Tibial nerve (tissue), 4 donors: ENCODE results near the gene TUBB4A. TPM values are rescaled to one million over a fixed set of nuclear protein-coding genes. Genes with fewer than 3 reads are reported as not detected.
A peak's percentile ranks its signal among the peaks of the same experiment; 100 is the strongest.

ENCODE experiments used
- DNase-seq, 2 donors: peaks; one replicate each; pipeline ENCODE4 v3.0.0-alpha.2; 2019; ENCODE audit warnings: low spot score in 2 of 2
- H3K27ac ChIP-seq, 4 donors: fragments of 200-600 bp; sonication (generic) in 3 of 4; one replicate each; pipeline ENCODE4 v1.5.1; 2017 to 2019; ENCODE audit warnings: mild to moderate bottlenecking in 1 of 4
- H3K27me3 ChIP-seq, 2 donors: fragments of 200-600 bp; sonication (generic) in 1 of 2; one replicate each; pipeline versions ENCODE4 v1.5.1 to v1.6.0; 2017 to 2019
- H3K36me3 ChIP-seq, 3 donors: fragments of 200-600 bp; sonication (generic); one replicate each; pipeline ENCODE4 v1.5.1; 2018 to 2019
- H3K4me1 ChIP-seq, 4 donors: fragments of 200-600 bp; sonication (generic) in 3 of 4; one replicate each; pipeline ENCODE4 v1.5.1; 2017 to 2019
- H3K4me3 ChIP-seq, 4 donors: fragments of 200-600 bp; sonication (generic) in 3 of 4; one replicate each; pipeline ENCODE4 v1.5.1; 2017 to 2019; ENCODE audit warnings: mild to moderate bottlenecking in 1 of 4, moderate library complexity in 1 of 4
- H3K9me3 ChIP-seq, 4 donors: fragments of 200-600 bp; sonication (generic) in 3 of 4; one replicate each; pipeline ENCODE4 v1.5.1; 2017 to 2019
- EP300 ChIP-seq, 2 donors: sonication (generic); formaldehyde crosslinking; IDR thresholded peaks; one replicate each; pipeline ENCODE4 v1.6.1; 2017; ENCODE audit warnings: antibody characterized with exemption in 2 of 2, mild to moderate bottlenecking in 1 of 2
- POLR2A ChIP-seq, 2 donors: fragments of 450-650 bp; IDR thresholded peaks; one replicate each; pipeline ENCODE4 v1.6.1; 2017; ENCODE audit warnings: antibody characterized with exemption in 2 of 2, mild to moderate bottlenecking in 2 of 2, moderate library complexity in 2 of 2
- WGBS, 2 donors: methylation state at CpG; one replicate each; pipeline ENCODE4 v1.1.5; 2018; 5-methylcytosine and 5-hydroxymethylcytosine counted together
- total RNA-seq, 4 donors: library from RNA; depleted of rRNA; stranded (reverse); fragments of >200 nt; gene quantifications; one replicate each; pipeline ENCODE4 v1.1.0, GENCODE V29; 2016
- TF ChIP-seq, protein P1 (sequence below), 5 experiments: fragments of 200-600 bp in 3 of 5; fragments of 450-650 bp in 2 of 5; sonication (generic) in 3 of 5; IDR thresholded peaks; one replicate each; pipeline ENCODE4 v1.5.1; 2016 to 2019; ENCODE audit warnings: antibody characterized with exemption in 5 of 5, mild to moderate bottlenecking in 3 of 5, moderate library complexity in 2 of 5

Gene TUBB4A
- total RNA-seq, 4 donors from 2014 or later = 10.8 to 31.0 (median 22.1) TPM

DNA sequence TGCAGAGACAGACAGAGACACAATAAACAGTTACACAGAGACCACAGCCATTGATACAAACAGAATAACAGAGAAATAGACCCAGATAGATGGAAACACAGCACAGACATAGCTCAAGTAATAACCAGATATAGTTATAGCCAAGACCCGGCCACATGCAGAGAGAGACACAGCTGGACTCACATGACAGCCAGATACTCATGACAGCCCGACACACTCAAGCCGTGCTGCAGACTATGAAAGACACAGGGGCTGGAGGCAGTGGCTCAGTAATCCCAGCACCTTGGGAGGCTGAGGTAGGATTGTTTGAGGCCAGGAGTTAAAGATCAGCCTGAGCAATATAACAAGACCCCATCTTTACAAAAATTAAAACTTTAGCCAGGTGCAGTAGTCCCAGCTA, 18.9 kb downstream of the TUBB4A start:
- Histone ChIP-seq H3K27ac (no peak overlapping the region), H3K36me3 (no peaks in the 10 kb centered on the region), H3K4me1 (no peaks in the 10 kb centered on the region), H3K9me3 (no peaks in the 10 kb centered on the region), H3K27me3 (peaks cover 0 to 10% of the 10 kb centered on the region in 2 donors), H3K4me3 (no peak overlapping the region)
- TF ChIP-seq, protein P1, sequence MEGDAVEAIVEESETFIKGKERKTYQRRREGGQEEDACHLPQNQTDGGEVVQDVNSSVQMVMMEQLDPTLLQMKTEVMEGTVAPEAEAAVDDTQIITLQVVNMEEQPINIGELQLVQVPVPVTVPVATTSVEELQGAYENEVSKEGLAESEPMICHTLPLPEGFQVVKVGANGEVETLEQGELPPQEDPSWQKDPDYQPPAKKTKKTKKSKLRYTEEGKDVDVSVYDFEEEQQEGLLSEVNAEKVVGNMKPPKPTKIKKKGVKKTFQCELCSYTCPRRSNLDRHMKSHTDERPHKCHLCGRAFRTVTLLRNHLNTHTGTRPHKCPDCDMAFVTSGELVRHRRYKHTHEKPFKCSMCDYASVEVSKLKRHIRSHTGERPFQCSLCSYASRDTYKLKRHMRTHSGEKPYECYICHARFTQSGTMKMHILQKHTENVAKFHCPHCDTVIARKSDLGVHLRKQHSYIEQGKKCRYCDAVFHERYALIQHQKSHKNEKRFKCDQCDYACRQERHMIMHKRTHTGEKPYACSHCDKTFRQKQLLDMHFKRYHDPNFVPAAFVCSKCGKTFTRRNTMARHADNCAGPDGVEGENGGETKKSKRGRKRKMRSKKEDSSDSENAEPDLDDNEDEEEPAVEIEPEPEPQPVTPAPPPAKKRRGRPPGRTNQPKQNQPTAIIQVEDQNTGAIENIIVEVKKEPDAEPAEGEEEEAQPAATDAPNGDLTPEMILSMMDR (IDR thresholded peaks at IDR 0.05) = no peak
- TF ChIP-seq EP300 (IDR thresholded peaks at IDR 0.05) (no peak), POLR2A (IDR thresholded peaks at IDR 0.05) (no peak)
- DNase-seq = no peak
- WGBS, 2 donors = 48 to 56% methylated on average over 3 of the region's 3 CpGs

DNA sequence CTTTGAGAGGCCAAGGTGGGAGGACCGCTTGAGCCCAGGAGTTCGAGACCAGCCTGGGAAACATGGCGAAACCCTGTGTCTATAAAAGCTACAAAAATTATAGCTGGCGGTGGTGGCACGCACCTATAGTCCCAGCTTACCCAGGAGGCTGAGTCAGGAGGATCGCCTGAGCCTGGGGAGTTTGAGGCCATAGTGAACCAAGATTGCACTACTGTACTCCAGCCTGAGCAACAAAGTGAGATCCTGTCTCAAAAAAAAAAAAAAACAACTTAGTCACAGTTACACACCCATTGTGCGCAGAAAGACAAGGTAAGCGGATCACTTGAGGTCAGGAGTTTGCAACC, 19.8 kb downstream of the TUBB4A start:
- H3K9me3 ChIP-seq = no peaks in the 10 kb centered on the region
- no peak overlapping the region for H3K4me3 ChIP-seq
- no peaks in the 10 kb centered on the region for H3K4me1 ChIP-seq
- TF ChIP-seq, protein P1 (IDR thresholded peaks at IDR 0.05) = no peak
- TF ChIP-seq POLR2A (IDR thresholded peaks at IDR 0.05) (no peak), EP300 (IDR thresholded peaks at IDR 0.05) (no peak)
- H3K27me3 ChIP-seq = peaks cover 0 to 11% of the 10 kb centered on the region in 2 donors
- H3K27ac ChIP-seq = peak overlapping the region in 1 of 4 donors; percentile 75
- WGBS, 2 donors = 96% methylated on average over 8 of the region's 8 CpGs
- DNase-seq = no peak
- H3K36me3 ChIP-seq = no peaks in the 10 kb centered on the region

GRCh38 chr19:6481541-6482342, 20.4 kb downstream of the TUBB4A start, which contains the start of gene DENND1C:
TSS of gene DENND1C (minus strand) at chr19:6481787. CDS start at chr19:6481695, 92 bp downstream.
- Histone ChIP-seq H3K9me3 (no peaks in the 10 kb centered on the region), H3K27me3 (peaks cover 0 to 17% of the 10 kb centered on the region in 2 donors), H3K4me1 (peaks cover 0 to 5% (median 0%) of the 10 kb centered on the region in 4 donors), H3K4me3 (peak within 1 kb of the TSS in 2 of 4 donors; percentile 41 to 50), H3K27ac (peak within 1 kb of the TSS in 1 of 4 donors; percentile 75), H3K36me3 (no peaks in the 10 kb centered on the region)
- WGBS, 2 donors = 20 to 35% methylated on average over 22 to 23 of the region's 24 CpGs
- DNase-seq = peak in 1 of 2 donors; percentile 11
- TF ChIP-seq, protein P1 (IDR thresholded peaks at IDR 0.05) = peak in 4 of 5 experiments; percentile 29 to 47 (median 40)
- no peak for TF ChIP-seq POLR2A (IDR thresholded peaks at IDR 0.05)

- Histone ChIP-seq H3K27me3 (peaks cover 0 to 25% of the 10 kb centered on the region in 2 donors), H3K4me3 (peak overlapping the region in 2 of 4 donors; percentile 41 to 50), H3K36me3 (no peaks in the 10 kb centered on the region), H3K4me1 (peaks cover 0 to 13% (median 0%) of the 10 kb centered on the region in 4 donors), H3K9me3 (no peaks in the 10 kb centered on the region), H3K27ac (peak overlapping the region in 1 of 4 donors; percentile 75)
- TF ChIP-seq EP300 (IDR thresholded peaks at IDR 0.05) = no peak
- TF ChIP-seq POLR2A (IDR thresholded peaks at IDR 0.05) = no peak
- TF ChIP-seq, protein P1 (IDR thresholded peaks at IDR 0.05) = no peak
- 75 to 84% methylated on average over 9 to 10 of the region's 10 CpGs for WGBS, 2 donors
- DNase-seq = no peak
Observed at GRCh38 chr19:6480848-6481415, 21.2 kb downstream of the TUBB4A start.

DNA sequence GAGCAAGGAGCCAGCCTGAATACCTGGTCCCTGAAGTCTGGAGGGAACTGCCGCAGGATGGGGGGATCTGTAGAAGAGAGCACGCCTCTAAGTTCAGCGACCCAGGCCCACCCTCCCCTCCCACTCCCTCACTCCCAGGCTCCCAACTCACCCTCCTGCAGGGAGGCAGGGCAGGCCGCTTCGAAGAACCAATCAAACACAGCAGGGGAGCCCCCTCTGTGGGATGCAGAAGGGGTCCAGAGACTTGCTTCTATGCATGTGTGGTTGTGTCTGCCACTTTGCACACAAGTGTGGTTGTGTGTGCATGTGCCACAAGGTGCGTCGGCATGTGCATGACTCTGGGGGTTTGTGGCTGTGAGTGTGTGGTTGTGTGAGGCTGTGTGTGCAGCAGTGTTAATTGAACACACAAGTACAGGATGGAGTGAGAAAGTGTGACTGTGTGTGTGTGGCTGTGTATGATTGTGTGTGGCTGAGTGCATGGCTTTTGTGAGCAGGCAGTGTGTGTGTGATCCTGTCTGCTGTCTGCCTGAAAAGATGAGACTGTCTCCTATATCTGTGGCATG, 22.2 kb downstream of the TUBB4A start:
- Histone ChIP-seq H3K4me3 (no peak overlapping the region), H3K4me1 (peaks cover 0 to 18% (median 0%) of the 10 kb centered on the region in 4 donors), H3K27me3 (peaks cover 0 to 35% of the 10 kb centered on the region in 2 donors), H3K27ac (no peak overlapping the region), H3K36me3 (no peaks in the 10 kb centered on the region), H3K9me3 (no peaks in the 10 kb centered on the region)
- 53 to 56% methylated on average over 7 of the region's 7 CpGs for WGBS, 2 donors
- no peak for DNase-seq
- TF ChIP-seq EP300 (IDR thresholded peaks at IDR 0.05) (no peak), POLR2A (IDR thresholded peaks at IDR 0.05) (no peak)
- TF ChIP-seq, protein P1 (IDR thresholded peaks at IDR 0.05) = no peak
